ENCODE measurements around the gene MKRN2.
"Not testable (repeated sequence)": the region's sequence is repeated elsewhere in the genome, so short reads cannot be mapped to it uniquely, and the experiment has no call there.

Gene MKRN2

DNA sequence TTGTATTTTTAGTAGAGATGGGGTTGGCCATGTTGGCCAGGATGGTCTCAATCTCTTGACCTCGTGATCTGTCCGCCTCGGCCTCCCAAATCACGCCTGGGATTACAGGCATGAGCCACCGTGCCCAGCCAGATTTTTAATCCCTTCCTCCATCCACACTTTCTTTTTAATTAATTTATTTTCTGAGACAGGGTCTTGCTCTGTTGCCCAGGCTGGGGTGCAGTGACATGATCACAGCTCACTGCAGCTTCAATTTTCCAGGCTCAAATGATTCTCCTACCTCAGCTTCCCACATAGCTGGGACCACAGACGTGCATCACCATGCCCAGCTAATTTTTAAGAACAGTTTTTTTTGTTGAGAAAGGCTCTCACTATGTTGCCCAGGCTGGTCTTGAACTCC, 63.4 kb downstream of the MKRN2 start:
- Histone ChIP-seq H3K9ac (ENCODE audit: low read length) (no peak overlapping the region), H3K4me1 (ENCODE audit: control insufficient read depth, low read depth, low read length) (no peaks in the 10 kb centered on the region), H3K9me3 (ENCODE audit: control insufficient read depth, low read depth, low read length) (no peaks in the 10 kb centered on the region), H3K4me3 (ENCODE audit: low read length) (no peak overlapping the region), H3K36me3 (ENCODE audit: control insufficient read depth, low read depth, low read length) (peaks cover 25% of the 10 kb centered on the region), H3K27me3 (ENCODE audit: control insufficient read depth, insufficient read depth, low read length) (no peaks in the 10 kb centered on the region), H3K27ac (ENCODE audit: low read length) (no peak overlapping the region)

- no peaks in the 10 kb centered on the region for H3K27me3 ChIP-seq (ENCODE audit: control insufficient read depth, insufficient read depth, low read length)
- H3K9ac ChIP-seq (ENCODE audit: low read length): no peak overlapping the region
- H3K4me3 ChIP-seq (ENCODE audit: low read length): no peak overlapping the region
- no peaks in the 10 kb centered on the region for H3K4me1 ChIP-seq (ENCODE audit: control insufficient read depth, low read depth, low read length)
- H3K36me3 ChIP-seq (ENCODE audit: control insufficient read depth, low read depth, low read length): peaks cover 22% of the 10 kb centered on the region
- H3K27ac ChIP-seq (ENCODE audit: low read length): no peak overlapping the region
- no peaks in the 10 kb centered on the region for H3K9me3 ChIP-seq (ENCODE audit: control insufficient read depth, low read depth, low read length)
Measured at GRCh38 chr3:12620729-12621128, 63.8 kb downstream of the MKRN2 start.

- no peaks in the 10 kb centered on the region for H3K27me3 ChIP-seq (ENCODE audit: control insufficient read depth, insufficient read depth, low read length)
- H3K9ac ChIP-seq (ENCODE audit: low read length): no peak overlapping the region
- H3K36me3 ChIP-seq (ENCODE audit: control insufficient read depth, low read depth, low read length): peaks cover 9% of the 10 kb centered on the region
- H3K9me3 ChIP-seq (ENCODE audit: control insufficient read depth, low read depth, low read length): no peaks in the 10 kb centered on the region
- no peak overlapping the region for H3K4me3 ChIP-seq (ENCODE audit: low read length)
- no peak overlapping the region for H3K27ac ChIP-seq (ENCODE audit: low read length)
- no peaks in the 10 kb centered on the region for H3K4me1 ChIP-seq (ENCODE audit: control insufficient read depth, low read depth, low read length)
Measured at GRCh38 chr3:12622335-12622734, 65.4 kb downstream of the MKRN2 start.

GRCh38 chr3:12624056-12624455, 67.2 kb downstream of the MKRN2 start:
- H3K27ac ChIP-seq (ENCODE audit: low read length): no peak overlapping the region
- H3K4me1 ChIP-seq (ENCODE audit: control insufficient read depth, low read depth, low read length): no peaks in the 10 kb centered on the region
- H3K9ac ChIP-seq (ENCODE audit: low read length): no peak overlapping the region
- H3K9me3 ChIP-seq (ENCODE audit: control insufficient read depth, low read depth, low read length): no peaks in the 10 kb centered on the region
- H3K4me3 ChIP-seq (ENCODE audit: low read length): no peak overlapping the region
- H3K27me3 ChIP-seq (ENCODE audit: control insufficient read depth, insufficient read depth, low read length): no peaks in the 10 kb centered on the region
- H3K36me3 ChIP-seq (ENCODE audit: control insufficient read depth, low read depth, low read length): no peaks in the 10 kb centered on the region

GRCh38 chr3:12624964-12625363, 68.1 kb downstream of the MKRN2 start:
- H3K27me3 ChIP-seq (ENCODE audit: control insufficient read depth, insufficient read depth, low read length); H3K36me3 ChIP-seq (ENCODE audit: control insufficient read depth, low read depth, low read length); H3K4me1 ChIP-seq (ENCODE audit: control insufficient read depth, low read depth, low read length); H3K27ac ChIP-seq (ENCODE audit: low read length); H3K4me3 ChIP-seq (ENCODE audit: low read length); H3K9me3 ChIP-seq (ENCODE audit: control insufficient read depth, low read depth, low read length); H3K9ac ChIP-seq (ENCODE audit: low read length): not testable (repeated sequence)

- Histone ChIP-seq H3K4me3 (ENCODE audit: low read length) (no peak overlapping the region), H3K27ac (ENCODE audit: low read length) (no peak overlapping the region), H3K36me3 (ENCODE audit: control insufficient read depth, low read depth, low read length) (no peaks in the 10 kb centered on the region), H3K27me3 (ENCODE audit: control insufficient read depth, insufficient read depth, low read length) (no peaks in the 10 kb centered on the region), H3K9me3 (ENCODE audit: control insufficient read depth, low read depth, low read length) (no peaks in the 10 kb centered on the region), H3K4me1 (ENCODE audit: control insufficient read depth, low read depth, low read length) (no peaks in the 10 kb centered on the region), H3K9ac (ENCODE audit: low read length) (no peak overlapping the region)
Measured at GRCh38 chr3:12627370-12627769, 70.5 kb downstream of the MKRN2 start.

DNA sequence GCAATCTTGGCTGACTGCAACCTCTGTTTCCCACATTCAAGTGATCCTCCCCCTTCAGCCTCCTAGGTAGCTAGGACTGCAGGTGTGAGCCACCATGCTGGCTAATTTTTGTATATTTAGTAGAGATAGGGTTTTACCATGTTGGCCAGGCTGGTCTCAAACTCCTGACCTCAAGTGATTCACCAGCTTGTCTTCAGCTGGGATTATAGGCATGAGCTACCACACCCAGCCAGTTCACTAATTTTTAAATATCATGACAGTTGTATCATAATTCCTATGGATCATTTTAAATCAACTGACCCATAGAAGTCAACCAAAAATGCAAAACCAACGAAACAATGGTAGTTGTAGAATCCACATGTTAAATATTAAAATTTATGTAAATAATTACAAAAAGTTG, 71.9 kb downstream of the MKRN2 start:
- no peaks in the 10 kb centered on the region for H3K36me3 ChIP-seq (ENCODE audit: control insufficient read depth, low read depth, low read length)
- no peaks in the 10 kb centered on the region for H3K27me3 ChIP-seq (ENCODE audit: control insufficient read depth, insufficient read depth, low read length)
- no peak overlapping the region for H3K9ac ChIP-seq (ENCODE audit: low read length)
- H3K4me3 ChIP-seq (ENCODE audit: low read length): no peak overlapping the region
- H3K4me1 ChIP-seq (ENCODE audit: control insufficient read depth, low read depth, low read length): no peaks in the 10 kb centered on the region
- H3K9me3 ChIP-seq (ENCODE audit: control insufficient read depth, low read depth, low read length): no peaks in the 10 kb centered on the region
- no peak overlapping the region for H3K27ac ChIP-seq (ENCODE audit: low read length)

- Histone ChIP-seq H3K27me3 (ENCODE audit: control insufficient read depth, insufficient read depth, low read length) (no peaks in the 10 kb centered on the region), H3K36me3 (ENCODE audit: control insufficient read depth, low read depth, low read length) (no peaks in the 10 kb centered on the region), H3K27ac (ENCODE audit: low read length) (no peak overlapping the region), H3K4me1 (ENCODE audit: control insufficient read depth, low read depth, low read length) (no peaks in the 10 kb centered on the region), H3K9me3 (ENCODE audit: control insufficient read depth, low read depth, low read length) (no peaks in the 10 kb centered on the region), H3K9ac (ENCODE audit: low read length) (no peak overlapping the region), H3K4me3 (ENCODE audit: low read length) (no peak overlapping the region)
Measured at GRCh38 chr3:12629560-12629959, 72.7 kb downstream of the MKRN2 start.

GRCh38 chr3:12630292-12630691, 73.4 kb downstream of the MKRN2 start:
- Histone ChIP-seq H3K4me3 (ENCODE audit: low read length) (no peak overlapping the region), H3K27ac (ENCODE audit: low read length) (no peak overlapping the region), H3K9ac (ENCODE audit: low read length) (no peak overlapping the region)

DNA sequence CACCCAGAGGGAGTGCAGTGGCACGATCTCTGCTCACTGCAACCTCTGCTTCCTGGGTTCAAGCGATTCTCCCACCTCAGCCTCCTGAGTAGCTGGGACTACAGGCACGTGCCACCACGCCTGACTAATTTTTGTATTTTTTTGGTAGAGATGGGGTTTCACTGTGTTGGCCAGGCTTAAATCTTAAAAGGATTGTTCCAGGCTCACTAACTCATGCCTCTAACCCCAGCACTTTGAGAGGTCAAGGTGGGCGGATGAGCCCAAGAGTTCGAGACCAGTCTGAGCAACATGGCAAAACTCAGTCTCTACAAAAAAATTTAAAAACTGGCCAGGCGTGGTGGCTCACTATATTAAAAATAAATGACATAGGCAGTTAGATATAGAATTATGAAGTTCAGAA, 74.0 kb downstream of the MKRN2 start:
- not testable (repeated sequence) for H3K4me3 ChIP-seq (ENCODE audit: low read length); H3K27ac ChIP-seq (ENCODE audit: low read length); H3K27me3 ChIP-seq (ENCODE audit: control insufficient read depth, insufficient read depth, low read length)

More at GRCh38 chr3:12630292-12630691, 73.4 kb downstream of the MKRN2 start:
- no peaks in the 10 kb centered on the region for H3K36me3 ChIP-seq (ENCODE audit: control insufficient read depth, low read depth, low read length)
- no peaks in the 10 kb centered on the region for H3K4me1 ChIP-seq (ENCODE audit: control insufficient read depth, low read depth, low read length)
- H3K9me3 ChIP-seq (ENCODE audit: control insufficient read depth, low read depth, low read length): no peaks in the 10 kb centered on the region
- no peaks in the 10 kb centered on the region for H3K27me3 ChIP-seq (ENCODE audit: control insufficient read depth, insufficient read depth, low read length)

GRCh38 chr3:12632523-12632922, 75.6 kb downstream of the MKRN2 start:
- Histone ChIP-seq H3K4me3 (ENCODE audit: low read length) (no peak overlapping the region), H3K9me3 (ENCODE audit: control insufficient read depth, low read depth, low read length) (no peaks in the 10 kb centered on the region), H3K27ac (ENCODE audit: low read length) (no peak overlapping the region), H3K36me3 (ENCODE audit: control insufficient read depth, low read depth, low read length) (no peaks in the 10 kb centered on the region), H3K27me3 (ENCODE audit: control insufficient read depth, insufficient read depth, low read length) (no peaks in the 10 kb centered on the region), H3K9ac (ENCODE audit: low read length) (no peak overlapping the region), H3K4me1 (ENCODE audit: control insufficient read depth, low read depth, low read length) (peaks cover 6% of the 10 kb centered on the region)

More for the DNA sequence above, 74.0 kb downstream of the MKRN2 start:
- H3K9me3 ChIP-seq (ENCODE audit: control insufficient read depth, low read depth, low read length); H3K36me3 ChIP-seq (ENCODE audit: control insufficient read depth, low read depth, low read length); H3K4me1 ChIP-seq (ENCODE audit: control insufficient read depth, low read depth, low read length); H3K9ac ChIP-seq (ENCODE audit: low read length): not testable (repeated sequence)

- Histone ChIP-seq H3K4me3 (ENCODE audit: low read length) (no peak overlapping the region), H3K27me3 (ENCODE audit: control insufficient read depth, insufficient read depth, low read length) (no peaks in the 10 kb centered on the region), H3K9ac (ENCODE audit: low read length) (no peak overlapping the region), H3K9me3 (ENCODE audit: control insufficient read depth, low read depth, low read length) (no peaks in the 10 kb centered on the region), H3K27ac (ENCODE audit: low read length) (no peak overlapping the region), H3K36me3 (ENCODE audit: control insufficient read depth, low read depth, low read length) (no peaks in the 10 kb centered on the region), H3K4me1 (ENCODE audit: control insufficient read depth, low read depth, low read length) (peaks cover 12% of the 10 kb centered on the region)
Measured at GRCh38 chr3:12633108-12633507, 76.2 kb downstream of the MKRN2 start.
